Coronary artery (tissue), 2 donors: ENCODE data around the gene RBMS1.

Source experiments
- DNase-seq: peaks from one replicate; pipeline ENCODE4 v3.0.0-alpha.2; 2017; ENCODE audit warnings: low spot score
- H3K27ac ChIP-seq, 2 donors: fragments of 200-600 bp; sonication (generic); one replicate each; pipeline ENCODE4 v1.5.1; 2016 to 2019
- H3K4me3 ChIP-seq: fragments of 200-600 bp; sonication (generic); 2 replicates; pipeline ENCODE4 v1.5.1; 2016; ENCODE audit warnings: mild to moderate bottlenecking, moderate library complexity
- CTCF ChIP-seq: fragments of 200-600 bp; sonication (generic); IDR thresholded peaks from one replicate; pipeline ENCODE4 v1.5.1; 2019; ENCODE audit warnings: antibody characterized with exemption

The RBMS1 gene

GRCh38 chr2:160434254-160434948 is 59.2 kb downstream of the RBMS1 start:
- H3K27ac ChIP-seq: no peak overlapping the region

GRCh38 chr2:160433466-160434140 is 60.0 kb downstream of the RBMS1 start:
- DNase-seq: no peak
- H3K27ac ChIP-seq: no peak overlapping the region
- no peak overlapping the region for H3K4me3 ChIP-seq
- no peak for TF ChIP-seq CTCF

More at GRCh38 chr2:160434254-160434948, 59.2 kb downstream of the RBMS1 start:
- TF ChIP-seq CTCF: no peak
- DNase-seq: no peak
- no peak overlapping the region for H3K4me3 ChIP-seq

DNA sequence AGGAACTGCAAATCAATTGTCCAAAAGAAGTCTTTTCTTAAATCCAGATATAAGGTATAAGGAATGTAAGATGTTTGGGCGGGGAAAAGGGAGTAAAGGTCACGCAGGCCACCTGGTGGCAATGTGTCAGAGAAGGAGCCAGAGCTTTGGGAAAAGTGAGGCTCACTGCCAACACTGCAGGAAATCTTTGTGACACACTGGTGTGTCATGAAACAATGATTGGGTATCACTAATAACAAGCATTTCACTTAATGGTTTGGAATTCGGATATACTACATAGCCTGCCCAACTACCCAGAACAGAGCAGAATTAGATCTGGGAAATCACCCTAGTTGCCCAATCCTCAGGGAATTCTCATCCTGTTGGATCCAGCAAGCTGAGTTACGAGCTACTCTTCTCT is 61.0 kb downstream of the RBMS1 start:
- no peak for DNase-seq
- no peak for TF ChIP-seq CTCF
- peak overlapping the region in 1 of 2 donors; percentile 28 for H3K27ac ChIP-seq
- no peak overlapping the region for H3K4me3 ChIP-seq

- Histone ChIP-seq H3K4me3 (no peak overlapping the region), H3K27ac (no peak overlapping the region)
- TF ChIP-seq CTCF: no peak
- DNase-seq: no peak
These were observed 62.2 kb downstream of the RBMS1 start for GRCh38 chr2:160431441-160431840.

DNA sequence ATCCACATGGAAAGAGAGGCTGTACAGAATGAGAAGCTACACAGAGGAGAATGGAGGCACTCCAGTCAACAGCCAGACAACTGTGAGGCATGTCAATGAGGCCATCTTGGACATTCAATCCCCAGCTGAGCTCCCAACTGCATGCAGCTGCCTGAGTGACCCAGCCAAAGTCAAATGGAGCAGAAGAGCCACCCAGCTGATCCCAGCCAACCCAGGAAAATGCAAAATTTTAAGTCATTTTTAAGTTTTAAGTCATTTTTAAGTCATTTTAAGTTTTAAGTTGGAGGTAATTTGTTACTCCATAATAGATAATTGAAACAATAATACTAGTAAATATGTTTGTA is 63.6 kb downstream of the RBMS1 start:
- peak overlapping the region in 1 of 2 donors; percentile 51 for H3K27ac ChIP-seq

GRCh38 chr2:160429248-160430000 is 64.2 kb downstream of the RBMS1 start:
- Histone ChIP-seq H3K27ac (peak overlapping the region; percentile 75 to 81), H3K4me3 (no peak overlapping the region)
- peak; percentile 54 for TF ChIP-seq CTCF
- DNase-seq: no peak

More for the DNA sequence above, 63.6 kb downstream of the RBMS1 start:
- no peak for TF ChIP-seq CTCF
- DNase-seq: no peak
- no peak overlapping the region for H3K4me3 ChIP-seq
